Fibroblast of pulmonary artery (primary cell): ENCODE data around the gene GPR35.

Experiments
- DNase-seq: peaks from one replicate; pipeline ENCODE4 v3.0.0-alpha.2; 2010; ENCODE audit warnings: low read depth
- H3K4me3 ChIP-seq: replicated peaks from 2 replicates; pipeline ENCODE4 v1.5.1; 2011; ENCODE audit warnings: low read depth, mild to moderate bottlenecking, control low read depth, low read length, moderate library complexity
- TF ChIP-seq, protein P1 (sequence below): IDR thresholded peaks from 2 replicates; pipeline ENCODE4 v1.5.1; 2011; ENCODE audit warnings: mild to moderate bottlenecking, control low read depth, low read length, inconsistent platforms; ENCODE audit errors: missing control alignments

Gene GPR35

DNA sequence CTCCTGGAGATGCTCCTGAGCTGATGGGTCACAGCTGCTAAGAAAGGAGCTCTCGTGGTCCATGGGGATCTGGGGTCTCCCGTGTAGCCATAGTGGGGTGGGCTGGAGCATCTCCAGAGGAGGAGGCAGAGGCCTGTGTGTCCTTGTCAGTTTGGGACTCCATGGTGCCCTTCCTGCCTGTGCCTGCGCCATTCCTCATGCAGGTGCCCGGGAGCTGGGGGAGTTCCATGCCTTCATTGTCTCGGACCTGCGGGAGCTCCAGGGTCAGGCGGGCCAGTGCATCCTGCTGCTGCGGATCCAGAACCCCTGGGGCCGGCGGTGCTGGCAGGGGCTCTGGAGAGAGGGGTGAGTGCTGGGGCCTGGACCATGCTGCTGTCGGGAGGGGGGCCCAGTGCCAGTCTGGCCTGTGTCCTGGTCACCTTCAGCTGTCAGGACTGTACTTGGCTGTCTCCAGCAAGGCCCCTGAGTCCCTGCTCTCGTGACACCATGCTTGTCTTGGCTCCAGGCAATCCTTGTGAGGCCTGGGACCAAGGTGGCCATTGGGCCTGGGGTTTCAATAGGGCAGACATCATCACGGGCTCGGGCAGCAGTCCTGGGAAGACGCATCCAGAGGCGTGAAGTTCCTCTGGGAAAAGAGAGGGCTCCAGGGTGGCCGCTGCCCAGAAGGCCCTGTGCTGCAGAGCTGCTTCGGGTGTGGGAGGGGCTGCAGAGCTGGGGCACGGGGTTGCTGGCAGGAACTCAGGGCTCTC is 31.4 kb upstream of the GPR35 start:
- DNase-seq, result no peak
- TF ChIP-seq, protein P1, sequence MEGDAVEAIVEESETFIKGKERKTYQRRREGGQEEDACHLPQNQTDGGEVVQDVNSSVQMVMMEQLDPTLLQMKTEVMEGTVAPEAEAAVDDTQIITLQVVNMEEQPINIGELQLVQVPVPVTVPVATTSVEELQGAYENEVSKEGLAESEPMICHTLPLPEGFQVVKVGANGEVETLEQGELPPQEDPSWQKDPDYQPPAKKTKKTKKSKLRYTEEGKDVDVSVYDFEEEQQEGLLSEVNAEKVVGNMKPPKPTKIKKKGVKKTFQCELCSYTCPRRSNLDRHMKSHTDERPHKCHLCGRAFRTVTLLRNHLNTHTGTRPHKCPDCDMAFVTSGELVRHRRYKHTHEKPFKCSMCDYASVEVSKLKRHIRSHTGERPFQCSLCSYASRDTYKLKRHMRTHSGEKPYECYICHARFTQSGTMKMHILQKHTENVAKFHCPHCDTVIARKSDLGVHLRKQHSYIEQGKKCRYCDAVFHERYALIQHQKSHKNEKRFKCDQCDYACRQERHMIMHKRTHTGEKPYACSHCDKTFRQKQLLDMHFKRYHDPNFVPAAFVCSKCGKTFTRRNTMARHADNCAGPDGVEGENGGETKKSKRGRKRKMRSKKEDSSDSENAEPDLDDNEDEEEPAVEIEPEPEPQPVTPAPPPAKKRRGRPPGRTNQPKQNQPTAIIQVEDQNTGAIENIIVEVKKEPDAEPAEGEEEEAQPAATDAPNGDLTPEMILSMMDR, result no peak
- no peak overlapping the region for H3K4me3 ChIP-seq

DNA sequence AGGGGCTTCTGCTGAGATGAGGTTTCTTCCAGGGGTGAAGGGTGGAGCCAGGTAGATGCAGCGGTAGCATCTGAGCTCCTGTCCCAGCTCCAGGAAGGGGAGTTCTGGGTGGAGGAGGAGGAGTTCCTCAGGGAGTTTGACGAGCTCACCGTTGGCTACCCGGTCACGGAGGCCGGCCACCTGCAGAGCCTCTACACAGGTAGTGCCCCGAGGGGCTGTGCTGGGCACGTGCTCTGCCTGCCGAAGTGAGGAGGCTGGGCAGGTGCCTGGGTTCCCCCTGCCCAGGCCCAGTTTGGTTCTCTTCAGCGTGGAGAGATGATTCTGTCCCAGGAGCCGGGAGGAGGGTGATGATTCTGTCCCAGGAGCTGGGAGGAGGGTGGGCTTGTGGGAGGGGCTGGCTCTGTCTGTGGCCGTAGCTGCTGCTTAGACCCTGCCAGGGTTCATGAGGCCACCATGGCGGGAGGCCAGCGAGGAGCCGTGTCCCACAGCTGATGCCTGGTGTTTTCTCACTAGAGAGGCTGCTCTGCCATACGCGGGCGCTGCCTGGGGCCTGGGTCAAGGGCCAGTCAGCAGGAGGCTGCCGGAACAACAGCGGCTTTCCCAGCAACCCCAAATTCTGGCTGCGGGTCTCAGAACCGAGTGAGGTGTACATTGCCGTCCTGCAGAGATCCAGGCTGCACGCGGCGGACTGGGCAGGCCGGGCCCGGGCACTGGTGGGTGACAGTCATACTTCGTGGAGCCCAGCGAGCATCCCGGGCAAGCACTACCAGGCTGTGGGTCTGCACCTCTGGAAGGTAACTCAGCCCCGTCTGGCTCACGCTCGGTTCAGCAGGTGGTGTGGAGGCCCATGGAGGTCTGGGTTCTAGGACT is 30.5 kb upstream of the GPR35 start:
- no peak for DNase-seq
- H3K4me3 ChIP-seq, result no peak overlapping the region
- TF ChIP-seq, protein P1, result no peak

DNA sequence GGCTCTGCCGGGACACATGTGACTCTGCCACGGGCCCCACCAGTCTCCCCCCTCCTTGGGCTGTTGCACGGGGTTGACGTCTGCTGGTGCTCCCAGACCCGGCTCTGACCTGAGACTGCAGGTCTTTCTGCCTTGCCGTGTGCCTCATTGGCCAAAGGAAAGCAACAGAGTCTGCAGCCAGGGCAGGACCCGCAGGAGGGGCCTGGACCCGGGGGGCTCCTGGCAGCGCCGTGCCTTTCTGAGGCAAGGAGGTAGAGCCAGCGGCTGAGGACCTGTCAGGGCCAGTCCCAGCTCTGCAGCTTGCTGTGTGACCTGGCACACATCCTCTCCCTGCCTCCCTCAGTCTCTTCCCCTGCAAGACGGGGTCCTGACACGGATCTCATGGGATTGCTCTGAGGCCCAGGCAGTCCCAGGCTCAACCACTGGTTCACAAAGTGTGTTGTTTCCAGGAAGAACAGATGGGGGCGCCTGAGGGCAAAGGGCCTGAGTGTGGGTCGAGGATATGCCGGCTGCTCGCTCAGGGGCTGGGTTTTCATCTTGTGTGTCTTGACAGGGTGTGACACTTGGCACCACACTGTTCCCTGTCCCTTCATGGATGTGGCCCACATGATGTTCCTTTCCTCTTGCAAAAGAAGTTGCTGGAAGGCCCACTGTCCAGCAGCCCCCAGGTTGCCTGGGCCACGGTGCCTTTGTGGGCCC is 29.8 kb upstream of the GPR35 start:
- DNase-seq, result no peak
- TF ChIP-seq, protein P1, result peak; percentile 12

DNA sequence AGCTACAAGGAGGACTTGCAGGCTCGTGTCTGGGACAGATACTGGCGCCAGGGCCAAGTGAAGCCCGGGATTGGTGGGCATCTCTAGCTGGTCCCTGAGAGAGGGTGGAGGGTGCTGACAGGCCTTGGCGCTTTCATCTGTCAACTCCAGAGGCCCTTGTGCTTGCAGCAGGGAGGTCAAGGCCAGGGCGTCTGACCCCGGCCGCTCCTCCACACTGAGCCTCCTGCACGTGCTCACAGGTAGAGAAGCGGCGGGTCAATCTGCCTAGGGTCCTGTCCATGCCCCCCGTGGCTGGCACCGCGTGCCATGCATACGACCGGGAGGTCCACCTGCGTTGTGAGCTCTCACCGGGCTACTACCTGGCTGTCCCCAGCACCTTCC is 29.2 kb upstream of the GPR35 start:
- no peak overlapping the region for H3K4me3 ChIP-seq
- no peak for DNase-seq
- TF ChIP-seq, protein P1, result no peak

More for the DNA sequence above, 29.8 kb upstream of the GPR35 start:
- no peak overlapping the region for H3K4me3 ChIP-seq

DNA sequence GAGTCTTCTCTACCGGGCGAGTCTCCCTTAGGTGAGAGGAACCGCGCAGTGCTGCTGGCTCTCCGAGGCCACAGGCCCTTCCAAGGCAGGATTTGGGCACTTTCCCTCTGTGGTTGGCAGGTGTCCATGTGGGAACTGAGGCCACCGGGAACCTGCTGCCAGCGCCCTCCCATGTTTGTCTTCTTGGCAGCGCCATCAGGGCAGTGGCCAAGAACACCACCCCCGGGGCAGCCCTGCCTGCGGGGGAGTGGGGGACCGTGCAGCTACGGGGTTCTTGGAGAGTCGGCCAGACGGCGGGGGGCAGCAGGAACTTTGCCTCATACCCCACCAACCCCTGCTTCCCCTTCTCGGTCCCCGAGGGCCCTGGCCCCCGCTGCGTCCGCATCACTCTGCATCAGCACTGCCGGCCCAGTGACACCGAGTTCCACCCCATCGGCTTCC is 28.8 kb upstream of the GPR35 start:
- no peak for DNase-seq
- TF ChIP-seq, protein P1, result no peak
- H3K4me3 ChIP-seq, result no peak overlapping the region

DNA sequence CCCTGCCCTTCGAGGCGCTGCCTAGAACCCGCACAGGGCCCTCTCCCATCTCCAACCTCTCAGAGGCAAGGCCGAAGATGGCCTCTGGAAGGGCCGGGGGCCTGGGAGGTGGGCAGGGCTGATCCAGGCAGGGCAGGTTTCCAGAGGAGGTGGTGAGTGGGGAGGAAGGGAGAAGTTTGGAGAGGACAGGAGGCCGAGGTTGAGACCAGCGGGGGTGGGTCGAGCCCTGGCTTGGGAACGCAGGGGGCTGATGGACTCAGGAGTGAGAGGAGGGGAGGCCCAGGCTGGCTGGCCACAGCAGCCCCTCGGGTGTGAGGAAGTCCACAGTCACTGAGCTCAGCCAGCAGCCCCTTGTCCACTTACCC is 28.2 kb upstream of the GPR35 start:
- TF ChIP-seq, protein P1, result no peak
- H3K4me3 ChIP-seq, result no peak overlapping the region
- DNase-seq, result no peak
